DMS153 treated with DMSO at 0.1 percent for 48 hours (cell line): Measurements from ENCODE around the gene WDR3.
"Not testable (repeated sequence)": the region's sequence is repeated elsewhere in the genome, so short reads cannot be mapped to it uniquely, and the experiment has no call there.

ENCODE experiments used
- DNase-seq: peaks from one replicate; lab custom pipeline; 2025; ENCODE audit not compliant: unreplicated experiment; lab: John Stamatoyannopoulos, UW

The WDR3 gene

GRCh38 chr1:117929343-117930172, at the start of gene WDR3, which contains the start of gene GDAP2:
WDR3 (plus strand) TSS chr1:117929739; CDS start chr1:117933320, 3,581 bp downstream.
GDAP2 (minus strand) TSS chr1:117929621; CDS start chr1:117920357, 9,264 bp downstream.
- DNase-seq = peak; percentile 94

GRCh38 chr1:117883616-117884015, 45.9 kb upstream of the WDR3 start:
- DNase-seq = no peak

GRCh38 chr1:117886101-117886795, 43.3 kb upstream of the WDR3 start:
- DNase-seq = no peak

GRCh38 chr1:117890452-117890851, 39.1 kb upstream of the WDR3 start:
- no peak for DNase-seq

- DNase-seq = no peak
These were observed 37.0 kb upstream of the WDR3 start for GRCh38 chr1:117892512-117892911.

GRCh38 chr1:117894078-117894477, 35.5 kb upstream of the WDR3 start:
- no peak for DNase-seq

GRCh38 chr1:117895482-117896114, 33.9 kb upstream of the WDR3 start:
- peak; percentile 40 for DNase-seq

- no peak for DNase-seq
These were observed 32.0 kb upstream of the WDR3 start for GRCh38 chr1:117897551-117897950.

GRCh38 chr1:117899801-117900200, 29.7 kb upstream of the WDR3 start:
- no peak for DNase-seq

- no peak for DNase-seq
These were observed 26.6 kb upstream of the WDR3 start for GRCh38 chr1:117902944-117903343.

GRCh38 chr1:117904485-117904884, 25.1 kb upstream of the WDR3 start:
- DNase-seq = no peak

- no peak for DNase-seq
These were observed 24.5 kb upstream of the WDR3 start for GRCh38 chr1:117905019-117905418.

GRCh38 chr1:117911051-117911450, 18.5 kb upstream of the WDR3 start:
- no peak for DNase-seq

GRCh38 chr1:117919376-117919775, 10.2 kb upstream of the WDR3 start:
- no peak for DNase-seq

- no peak for DNase-seq
These were observed 7.5 kb upstream of the WDR3 start for GRCh38 chr1:117921991-117922390.

GRCh38 chr1:117922717-117923116, 6.8 kb upstream of the WDR3 start:
- DNase-seq = not testable (repeated sequence)

- DNase-seq = no peak
These were observed 3.6 kb upstream of the WDR3 start for GRCh38 chr1:117925981-117926380.

GRCh38 chr1:117928881-117929342, 627 bp upstream of the WDR3 start:
- DNase-seq = peak; percentile 22

GRCh38 chr1:117930173-117930447, 571 bp downstream of the WDR3 start:
- no peak for DNase-seq

- DNase-seq = no peak
These were observed 945 bp downstream of the WDR3 start for GRCh38 chr1:117930484-117930883.

GRCh38 chr1:117932576-117932975, 3.0 kb downstream of the WDR3 start:
- DNase-seq = no peak

- DNase-seq = no peak
These were observed 4.2 kb downstream of the WDR3 start for GRCh38 chr1:117933769-117934168.
